Lower leg skin (tissue), 3 donors: ENCODE results near the gene REPS1.

Experiments
- CTCF ChIP-seq, 3 donors: fragments of 450-650 bp; IDR thresholded peaks; one replicate each; pipeline ENCODE4 v1.5.1; 2016; ENCODE audit warnings: antibody characterized with exemption in 3 of 3, mild to moderate bottlenecking in 3 of 3, moderate library complexity in 2 of 3
- POLR2A ChIP-seq, 2 donors: fragments of 450-650 bp; IDR thresholded peaks; one replicate each; pipeline ENCODE4 v1.6.1; 2016 to 2017; ENCODE audit warnings: antibody characterized with exemption in 2 of 2, mild to moderate bottlenecking in 1 of 2, moderate library complexity in 1 of 2

GRCh38 chr6:138997136-138997535 is 9.1 kb upstream of the REPS1 start:
- no peak for TF ChIP-seq CTCF (IDR thresholded peaks at IDR 0.05)
- TF ChIP-seq POLR2A (IDR thresholded peaks at IDR 0.05), result no peak
